ENCODE data around the gene TAF3.

DNA sequence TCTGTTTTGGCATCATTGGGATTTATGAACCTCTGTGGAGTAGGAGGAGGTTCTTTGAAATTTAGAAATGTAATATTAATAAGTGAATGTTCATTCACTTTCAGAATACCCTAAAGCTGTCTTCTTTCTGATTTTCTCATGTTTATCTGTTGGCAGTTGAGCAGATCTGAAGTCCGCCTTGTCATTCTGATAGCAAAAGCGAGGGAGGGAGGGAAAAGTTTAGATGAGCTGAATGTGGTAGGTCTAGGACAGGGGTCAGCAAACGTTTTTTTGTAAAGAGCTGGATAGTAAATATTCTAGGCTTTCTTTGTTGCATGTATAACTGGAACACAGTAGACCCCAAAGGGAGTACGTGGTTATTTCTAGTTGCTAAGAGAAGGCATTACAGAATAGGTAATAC lies 141.8 kb downstream of the TAF3 start:
- TF ChIP-seq, protein P1, sequence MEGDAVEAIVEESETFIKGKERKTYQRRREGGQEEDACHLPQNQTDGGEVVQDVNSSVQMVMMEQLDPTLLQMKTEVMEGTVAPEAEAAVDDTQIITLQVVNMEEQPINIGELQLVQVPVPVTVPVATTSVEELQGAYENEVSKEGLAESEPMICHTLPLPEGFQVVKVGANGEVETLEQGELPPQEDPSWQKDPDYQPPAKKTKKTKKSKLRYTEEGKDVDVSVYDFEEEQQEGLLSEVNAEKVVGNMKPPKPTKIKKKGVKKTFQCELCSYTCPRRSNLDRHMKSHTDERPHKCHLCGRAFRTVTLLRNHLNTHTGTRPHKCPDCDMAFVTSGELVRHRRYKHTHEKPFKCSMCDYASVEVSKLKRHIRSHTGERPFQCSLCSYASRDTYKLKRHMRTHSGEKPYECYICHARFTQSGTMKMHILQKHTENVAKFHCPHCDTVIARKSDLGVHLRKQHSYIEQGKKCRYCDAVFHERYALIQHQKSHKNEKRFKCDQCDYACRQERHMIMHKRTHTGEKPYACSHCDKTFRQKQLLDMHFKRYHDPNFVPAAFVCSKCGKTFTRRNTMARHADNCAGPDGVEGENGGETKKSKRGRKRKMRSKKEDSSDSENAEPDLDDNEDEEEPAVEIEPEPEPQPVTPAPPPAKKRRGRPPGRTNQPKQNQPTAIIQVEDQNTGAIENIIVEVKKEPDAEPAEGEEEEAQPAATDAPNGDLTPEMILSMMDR (IDR thresholded peaks at IDR 0.05): no peak
- no peak for TF ChIP-seq EZH2phosphoT487 (IDR thresholded peaks at IDR 0.05)
- TF ChIP-seq EZH2 (IDR thresholded peaks at IDR 0.05): no peak

Data from neural progenitor cell (in vitro differentiated cells).